ENCODE measurements around the gene DPH6.

- no peak for TF ChIP-seq CTCF (IDR thresholded peaks at IDR 0.05; ENCODE audit: low read depth, low read length)
- no peak for TF ChIP-seq EZH2phosphoT487 (IDR thresholded peaks at IDR 0.05; ENCODE audit: low read depth)
Observed at GRCh38 chr15:35505141-35505540, 40.8 kb downstream of the DPH6 start.
